Measurements from ENCODE around the gene CKB. TPM values are rescaled to one million over a fixed set of nuclear protein-coding genes. Genes with fewer than 3 reads are reported as not detected.

Gene CKB
- total and polyA plus RNA-seq, 2 donors (not counting 1 experiment from before 2014, with no cell fraction given), result 65.2 to 136 TPM

- no peak for DNase-seq (ENCODE audit: low read depth in 2 of 2)
- no peaks in the 10 kb centered on the region for H3K27me3 ChIP-seq (ENCODE audit: control insufficient read depth, insufficient read depth, low read length)
- no peaks in the 10 kb centered on the region for H3K9me3 ChIP-seq (ENCODE audit: control insufficient read depth, insufficient read depth, low read depth, low read length)
- H3K4me2 ChIP-seq (ENCODE audit: extremely low read depth, insufficient read depth, low read length), result peak overlapping the region; percentile 98
- H3K4me3 ChIP-seq (replicated peaks in 1 of 4; ENCODE audit: control extremely low read depth in 1 of 4, insufficient read depth in 1 of 4, low read depth in 3 of 4, low read length in 4 of 4), result peak overlapping the region; percentile 45 to 92 (median 82)
- no peaks in the 10 kb centered on the region for H4K20me1 ChIP-seq (ENCODE audit: control insufficient read depth, extremely low read depth, insufficient read depth, low read length)
- H3K79me2 ChIP-seq (ENCODE audit: control insufficient read depth, insufficient read depth, low read length), result peaks cover 27% of the 10 kb centered on the region
- H2AFZ ChIP-seq (ENCODE audit: low read length), result peak overlapping the region; percentile 29
- H3K4me1 ChIP-seq (ENCODE audit: control insufficient read depth, extremely low read depth, insufficient read depth, low read length), result peaks cover 15% of the 10 kb centered on the region
- TF ChIP-seq EZH2 (IDR thresholded peaks at IDR 0.05; ENCODE audit: low read length, missing control alignments) (no peak), CTCF (conservative IDR thresholded peaks at IDR 0.05 in 1 of 2, IDR thresholded peaks at IDR 0.05 in 1 of 2; ENCODE audit: low read depth in 1 of 2, low read length in 2 of 2) (no peak)
- H3K36me3 ChIP-seq (ENCODE audit: control insufficient read depth, insufficient read depth, low read length), result no peaks in the 10 kb centered on the region
- peak overlapping the region; percentile 71 for H3K9ac ChIP-seq (ENCODE audit: insufficient read depth, low read length)
- H3K27ac ChIP-seq (ENCODE audit: insufficient read depth, low read length), result peak overlapping the region; percentile 69
Observed at GRCh38 chr14:103529383-103530365, 7.0 kb upstream of the CKB start.

DNA sequence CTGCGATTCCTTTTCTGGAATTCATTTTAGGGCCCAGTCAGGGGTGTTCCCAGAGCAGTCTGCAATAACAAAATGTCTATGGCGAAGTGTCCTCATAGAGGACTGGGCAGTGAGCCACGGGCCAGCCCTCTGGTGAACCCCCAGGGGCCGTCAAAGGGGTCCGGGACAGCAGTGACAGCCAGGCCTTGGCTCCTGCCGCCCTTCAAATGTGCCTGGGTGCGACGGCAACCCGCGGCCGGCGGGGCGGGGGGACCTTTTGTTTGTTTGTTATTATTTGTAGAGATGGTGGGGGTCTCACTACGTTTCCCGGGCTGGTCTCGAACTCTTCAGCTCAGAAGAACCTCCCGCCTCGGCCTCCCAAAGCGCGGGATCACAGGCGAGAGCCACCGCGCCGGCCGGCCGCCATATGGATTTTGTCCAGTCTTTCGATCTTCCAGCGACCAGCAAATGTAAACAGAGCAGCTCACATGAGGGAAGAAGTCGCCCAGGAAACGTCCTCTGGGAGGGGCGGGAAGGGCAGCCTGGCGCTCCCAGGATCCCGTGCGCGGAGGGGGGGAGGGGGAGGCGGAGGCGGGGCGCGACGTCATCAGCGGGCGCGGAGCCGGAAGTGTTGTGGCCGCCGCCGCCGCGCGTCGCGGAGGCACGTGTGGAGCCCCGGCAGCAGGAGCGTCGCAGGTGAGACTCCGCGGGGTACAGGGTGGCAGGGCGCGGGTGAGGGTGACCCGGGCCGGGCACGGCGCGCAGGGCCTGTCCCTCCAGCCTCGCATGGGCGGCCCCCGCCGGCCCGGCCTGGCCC, 6.2 kb upstream of the CKB start, which contains the start of gene TRMT61A:
TRMT61A (plus strand) TSS at position 610 of the 796 bp plus-strand sequence. CDS start 783 bp downstream, outside the sequence.
- H3K9ac ChIP-seq (ENCODE audit: insufficient read depth, low read length), result peak within 1 kb of the TSS; percentile 71
- no peaks in the 10 kb centered on the region for H3K9me3 ChIP-seq (ENCODE audit: control insufficient read depth, insufficient read depth, low read depth, low read length)
- peak within 1 kb of the TSS; percentile 98 for H3K4me2 ChIP-seq (ENCODE audit: extremely low read depth, insufficient read depth, low read length)
- H2AFZ ChIP-seq (ENCODE audit: low read length), result peak within 1 kb of the TSS; percentile 29
- H3K79me2 ChIP-seq (ENCODE audit: control insufficient read depth, insufficient read depth, low read length), result peaks cover 27% of the 10 kb centered on the region
- H3K4me3 ChIP-seq (replicated peaks in 1 of 4; ENCODE audit: control extremely low read depth in 1 of 4, insufficient read depth in 1 of 4, low read depth in 3 of 4, low read length in 4 of 4), result peak within 1 kb of the TSS; percentile 53 to 92 (median 82)
- no peaks in the 10 kb centered on the region for H3K36me3 ChIP-seq (ENCODE audit: control insufficient read depth, insufficient read depth, low read length)
- H4K20me1 ChIP-seq (ENCODE audit: control insufficient read depth, extremely low read depth, insufficient read depth, low read length), result no peaks in the 10 kb centered on the region
- H3K4me1 ChIP-seq (ENCODE audit: control insufficient read depth, extremely low read depth, insufficient read depth, low read length), result peaks cover 15% of the 10 kb centered on the region
- H3K27ac ChIP-seq (ENCODE audit: insufficient read depth, low read length), result peak within 1 kb of the TSS; percentile 87
- H3K27me3 ChIP-seq (ENCODE audit: control insufficient read depth, insufficient read depth, low read length), result no peaks in the 10 kb centered on the region
- peak; percentile 87 to 97 for DNase-seq (ENCODE audit: low read depth in 2 of 2)
- no peak for TF ChIP-seq CTCF (conservative IDR thresholded peaks at IDR 0.05 in 1 of 2, IDR thresholded peaks at IDR 0.05 in 1 of 2; ENCODE audit: low read depth in 1 of 2, low read length in 2 of 2)
- TF ChIP-seq EZH2 (IDR thresholded peaks at IDR 0.05; ENCODE audit: low read length, missing control alignments), result no peak

Data from fibroblast of lung (primary cell).